NCI-H748 treated with DMSO at 0.1 percent for 48 hours (cell line): ENCODE data around the gene TJP1.
"Not testable (repeated sequence)": the region's sequence is repeated elsewhere in the genome, so short reads cannot be mapped to it uniquely, and the experiment has no call there.

ENCODE experiments used
- DNase-seq: peaks from one replicate; lab custom pipeline; 2025; lab: John Stamatoyannopoulos, UW

The TJP1 gene

DNA sequence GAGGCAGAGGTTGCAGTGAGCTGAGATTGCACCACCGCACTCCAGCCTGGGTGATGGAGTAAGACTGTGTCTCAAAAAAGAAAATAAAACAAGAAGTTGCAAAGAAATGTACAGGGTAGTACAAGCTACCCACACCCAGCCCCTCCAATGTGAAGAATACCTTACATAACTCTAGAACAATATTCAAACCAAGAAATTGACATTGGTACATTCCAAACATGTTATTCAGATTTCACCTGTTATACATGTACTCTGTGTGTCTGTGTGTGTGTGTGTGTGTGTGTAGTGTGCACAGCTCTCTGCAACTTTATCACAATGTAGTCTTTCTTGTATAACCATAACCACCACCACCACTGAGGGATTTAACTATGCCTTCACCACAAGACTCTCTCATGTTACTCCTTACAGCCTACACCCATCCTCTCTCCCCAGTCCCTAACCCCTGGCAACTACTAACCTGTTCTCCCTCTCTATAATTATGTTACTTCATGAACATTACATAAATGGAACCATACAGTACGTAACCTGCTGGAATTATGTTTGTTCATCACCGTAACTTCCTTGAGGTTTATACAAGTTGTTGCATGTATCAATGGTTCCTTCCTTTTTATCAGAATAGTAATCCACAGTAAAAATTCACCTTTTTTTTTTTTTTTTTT, 16.2 kb upstream of the TJP1 start:
- no peak for DNase-seq

DNA sequence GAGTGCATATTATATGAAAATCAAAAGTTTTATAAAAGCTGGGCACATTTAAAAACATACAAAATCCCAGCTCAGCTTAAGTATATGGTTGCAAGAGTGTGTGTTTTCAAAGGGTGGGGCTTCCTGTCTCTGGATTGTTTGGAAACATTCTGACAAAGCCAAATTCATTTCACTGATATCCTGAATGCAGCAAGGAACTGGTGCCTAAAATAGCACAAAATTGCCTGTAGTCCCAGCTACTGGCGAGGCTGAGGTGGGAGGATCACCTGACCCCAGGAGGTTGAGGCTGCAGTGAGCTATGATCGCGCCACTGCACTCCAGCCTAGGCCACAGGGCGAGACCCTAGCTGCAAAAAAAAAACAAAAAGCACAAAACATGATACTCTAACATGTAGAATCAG, 13.0 kb upstream of the TJP1 start:
- no peak for DNase-seq

DNA sequence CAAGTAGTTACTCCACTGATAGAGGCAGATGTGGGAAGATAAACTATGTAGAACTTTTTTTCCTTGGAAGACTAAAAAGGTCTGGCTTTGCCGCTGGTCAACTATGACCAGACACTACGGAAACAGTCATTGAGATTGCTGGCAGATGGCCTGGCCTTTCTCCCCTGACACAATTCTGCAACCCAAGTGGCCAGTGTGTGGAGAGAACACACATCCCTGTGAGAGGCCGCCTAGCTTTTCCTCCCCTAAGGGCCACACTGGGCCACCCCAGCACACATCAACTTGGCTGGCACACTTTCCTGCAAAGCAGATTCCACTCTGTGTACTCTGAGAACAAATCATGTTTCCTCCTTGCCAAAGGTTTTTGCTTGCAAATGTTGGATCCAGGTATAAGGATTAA, 10.4 kb upstream of the TJP1 start:
- DNase-seq: no peak

DNA sequence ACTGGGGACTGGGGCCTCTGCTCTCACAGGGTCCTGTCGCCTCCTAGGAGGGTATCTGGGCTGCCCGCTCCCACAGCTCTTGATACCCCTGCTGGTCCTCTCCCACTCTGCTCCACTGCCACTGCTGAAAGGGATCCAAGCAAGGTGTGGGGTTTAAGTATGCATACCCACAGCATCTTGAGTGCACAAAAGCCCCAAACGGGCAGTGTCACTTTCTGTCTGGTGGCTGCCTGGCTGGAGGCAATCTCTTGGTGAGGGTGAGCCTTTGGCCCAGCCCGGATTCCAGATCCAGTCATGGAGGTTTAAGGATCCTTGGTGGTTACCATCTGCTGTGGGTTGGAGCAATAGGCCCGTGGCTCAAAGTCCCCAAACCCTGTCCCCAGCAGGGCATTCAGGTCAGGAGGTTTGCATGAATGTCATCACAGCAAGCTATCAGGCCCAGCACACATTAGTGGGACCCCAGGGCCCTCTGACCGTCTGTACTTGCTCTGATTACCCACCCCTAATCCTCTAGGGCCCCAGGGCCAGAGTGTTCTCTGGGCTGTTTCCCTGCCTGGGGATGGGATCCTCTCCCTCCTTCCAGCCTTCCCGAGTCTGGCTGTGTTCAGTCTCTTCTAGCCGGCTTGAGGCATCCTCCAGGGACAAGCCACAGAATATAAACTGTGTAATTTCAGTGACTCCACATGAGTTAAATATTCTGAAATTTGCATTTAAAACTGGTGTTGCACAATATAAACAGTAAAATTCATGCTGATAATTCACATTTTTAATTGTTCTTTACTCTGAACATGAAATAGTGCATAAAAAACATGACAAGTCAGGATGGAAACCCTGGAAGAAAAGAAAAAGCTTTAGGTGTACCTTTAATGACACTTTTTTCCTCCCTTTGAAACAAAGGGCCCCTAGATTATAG, 4.9 kb upstream of the TJP1 start:
- DNase-seq: no peak

DNA sequence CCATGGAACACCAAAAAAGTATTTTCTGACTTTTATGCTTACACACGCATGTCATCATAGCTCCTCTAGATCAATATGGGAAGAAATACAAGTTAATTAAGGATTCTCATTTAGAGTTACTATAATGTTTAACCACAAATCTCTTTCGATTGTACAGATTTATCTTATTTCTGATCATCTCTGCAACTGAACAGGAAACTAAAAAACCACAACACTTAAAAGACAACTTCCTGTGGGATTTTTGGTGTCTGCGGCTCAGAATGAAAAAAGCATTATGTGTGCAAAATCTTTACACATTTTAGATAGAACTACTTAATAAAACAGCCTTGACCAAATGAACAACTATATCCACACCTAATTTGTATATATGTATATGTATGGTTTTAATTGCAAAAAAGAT, 3.0 kb upstream of the TJP1 start:
- DNase-seq: no peak

DNA sequence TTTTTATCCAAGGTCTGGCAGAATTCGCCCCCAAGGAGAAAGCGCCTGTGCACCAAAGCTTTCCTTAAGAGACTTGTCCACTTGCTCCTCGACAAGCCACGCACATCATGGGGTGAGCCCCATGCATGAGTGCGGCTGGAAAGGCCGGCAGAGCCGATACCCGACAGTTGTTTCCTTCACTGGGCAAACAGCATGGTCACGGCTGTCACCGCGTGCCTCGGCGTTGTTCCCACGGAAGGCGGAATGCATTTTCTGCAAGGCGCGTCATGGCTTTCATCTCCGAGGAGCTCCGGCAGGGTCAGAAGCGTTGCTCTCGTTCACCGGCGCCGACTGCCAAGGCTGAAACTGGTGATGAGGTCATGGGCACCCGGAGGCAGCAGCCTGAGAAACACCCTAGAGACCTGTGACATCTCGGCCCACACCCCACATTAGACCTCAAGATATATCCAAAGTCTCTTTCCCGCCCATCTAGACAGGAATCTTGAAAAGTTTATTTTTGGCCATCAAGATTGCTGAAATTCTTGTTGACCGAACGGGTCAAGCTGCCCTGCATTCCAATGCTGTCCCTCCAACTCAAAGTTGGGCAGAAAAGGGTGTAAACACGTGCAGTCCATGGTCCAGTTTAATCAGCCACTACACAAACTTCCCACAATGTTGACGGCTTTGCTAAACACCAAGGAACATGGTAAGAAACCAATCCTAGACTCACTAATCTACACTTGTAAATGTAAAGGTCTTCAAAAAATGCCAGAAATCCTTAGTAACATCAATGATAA, 604 bp upstream of the TJP1 start:
- DNase-seq: peak; percentile 28

DNA sequence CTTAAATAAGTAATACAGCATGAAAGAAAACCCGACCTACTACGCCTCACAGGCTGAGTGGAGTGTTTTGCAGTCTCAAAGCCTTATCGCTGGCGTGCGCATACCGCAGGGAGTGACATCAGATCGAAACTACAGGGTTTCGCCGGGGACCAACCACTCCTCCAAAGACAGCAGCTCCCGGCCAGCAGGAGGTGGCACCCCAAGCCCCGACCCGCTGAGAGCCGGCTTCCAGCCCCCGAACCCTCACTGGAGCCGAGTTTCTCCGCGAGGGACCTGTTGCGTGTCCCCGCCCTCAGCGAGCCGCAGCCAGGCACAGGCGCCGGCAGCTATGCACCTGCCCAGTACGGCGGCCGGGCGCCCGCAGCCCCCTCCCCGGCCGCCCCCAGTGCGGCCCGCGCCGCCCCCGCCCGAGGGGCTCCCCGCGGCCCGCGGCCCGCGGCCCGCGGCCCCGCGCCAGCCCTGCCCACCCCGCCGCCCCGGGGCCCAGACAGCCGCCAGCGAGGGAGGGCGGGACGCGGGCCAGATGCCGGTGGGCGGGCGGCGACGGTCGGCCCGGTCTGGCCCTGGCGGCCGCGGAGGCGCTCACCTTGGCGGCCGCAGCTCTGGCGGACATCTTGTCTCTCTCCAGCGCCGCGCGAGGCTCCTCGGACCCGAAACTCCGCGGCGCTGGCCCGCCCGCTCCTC, 710 bp downstream of the TJP1 start:
- DNase-seq: peak; percentile 13

DNA sequence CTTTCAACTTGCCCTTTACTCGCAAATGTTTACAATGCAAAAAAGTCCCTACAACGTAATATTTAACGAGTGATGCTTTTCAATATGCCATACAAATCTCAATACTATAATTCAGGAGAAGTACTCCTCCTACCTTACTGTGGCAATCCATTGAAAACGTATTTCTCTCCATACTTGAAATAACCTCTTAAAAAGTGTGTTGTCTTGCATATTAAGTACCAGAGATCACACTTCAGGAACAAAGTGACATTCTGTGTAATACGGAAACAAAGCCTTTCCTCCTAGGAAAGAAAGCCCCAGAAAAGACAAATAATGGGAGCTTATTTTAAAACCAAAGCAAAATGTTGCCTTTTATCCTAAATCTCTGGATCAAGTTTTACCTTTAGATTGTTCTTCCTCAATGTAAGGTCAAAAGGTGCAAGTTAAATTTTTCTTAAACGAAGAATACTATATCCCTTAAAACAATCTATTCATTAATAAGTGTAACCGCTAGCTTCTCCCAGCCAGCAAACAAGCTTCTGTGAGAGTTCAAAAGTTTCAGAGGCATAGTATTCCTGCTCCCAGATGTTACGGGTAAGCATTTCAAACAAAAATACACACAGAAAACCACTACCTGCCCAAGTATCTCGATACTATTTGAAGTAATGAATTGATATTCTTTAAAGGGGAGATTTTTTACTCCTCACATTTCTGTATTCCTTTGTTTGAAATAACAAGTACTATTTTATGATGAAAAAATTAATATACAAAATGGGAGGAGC, 1.7 kb downstream of the TJP1 start:
- DNase-seq: no peak

DNA sequence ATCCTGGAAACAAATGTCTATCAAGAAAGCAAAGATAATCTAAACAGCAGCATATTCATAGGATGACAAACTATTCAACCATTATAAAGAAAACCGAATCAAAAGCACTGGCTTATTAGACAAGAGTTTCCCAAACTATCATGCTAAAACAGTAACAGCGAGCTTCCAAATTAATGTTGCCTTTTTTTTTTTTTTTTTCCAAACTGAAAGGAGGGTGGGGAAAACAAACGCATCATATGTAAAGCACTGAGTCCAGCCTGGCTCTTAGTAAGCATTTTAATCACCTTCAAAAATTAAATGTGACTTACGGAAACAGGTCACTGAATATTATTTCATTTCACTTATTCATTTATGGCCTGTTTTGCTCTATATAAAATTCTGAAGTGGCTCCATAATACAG, 2.3 kb downstream of the TJP1 start:
- no peak for DNase-seq

DNA sequence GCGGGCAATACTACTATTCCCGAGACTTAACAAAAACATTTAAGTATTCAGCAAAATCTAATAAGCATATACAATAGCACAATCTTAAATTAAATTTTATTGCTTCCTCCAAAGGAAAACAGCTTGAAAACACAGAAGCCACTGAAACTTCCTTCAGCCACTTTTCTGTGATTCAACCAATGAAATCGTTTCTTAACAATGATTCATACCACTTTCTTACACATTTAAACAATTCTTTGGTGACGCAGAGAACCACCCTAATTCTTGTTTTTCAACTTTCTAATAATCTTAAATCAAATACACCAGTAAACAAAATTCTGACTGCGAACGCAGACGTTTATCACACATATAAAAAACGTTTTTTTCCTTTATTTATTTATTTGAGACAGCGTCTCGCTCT, 4.1 kb downstream of the TJP1 start:
- DNase-seq: no peak

DNA sequence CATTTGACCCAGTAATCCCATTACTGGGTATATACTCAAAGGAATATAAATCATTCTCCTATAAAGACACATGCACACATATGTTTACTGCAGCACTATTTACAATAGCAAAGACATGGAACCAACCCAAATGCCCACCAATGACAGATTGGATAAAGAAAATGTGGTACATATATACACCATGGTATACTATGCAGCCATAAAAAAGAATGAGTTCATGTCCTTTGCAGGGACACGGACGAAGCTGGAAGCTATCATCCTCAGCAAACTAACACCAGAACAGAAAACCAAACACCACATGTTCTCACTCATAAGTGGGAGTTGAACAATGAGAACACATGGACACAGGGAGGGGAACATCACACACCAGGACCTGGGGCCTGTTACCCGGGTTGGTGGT, 4.8 kb downstream of the TJP1 start:
- DNase-seq: not testable (repeated sequence)

DNA sequence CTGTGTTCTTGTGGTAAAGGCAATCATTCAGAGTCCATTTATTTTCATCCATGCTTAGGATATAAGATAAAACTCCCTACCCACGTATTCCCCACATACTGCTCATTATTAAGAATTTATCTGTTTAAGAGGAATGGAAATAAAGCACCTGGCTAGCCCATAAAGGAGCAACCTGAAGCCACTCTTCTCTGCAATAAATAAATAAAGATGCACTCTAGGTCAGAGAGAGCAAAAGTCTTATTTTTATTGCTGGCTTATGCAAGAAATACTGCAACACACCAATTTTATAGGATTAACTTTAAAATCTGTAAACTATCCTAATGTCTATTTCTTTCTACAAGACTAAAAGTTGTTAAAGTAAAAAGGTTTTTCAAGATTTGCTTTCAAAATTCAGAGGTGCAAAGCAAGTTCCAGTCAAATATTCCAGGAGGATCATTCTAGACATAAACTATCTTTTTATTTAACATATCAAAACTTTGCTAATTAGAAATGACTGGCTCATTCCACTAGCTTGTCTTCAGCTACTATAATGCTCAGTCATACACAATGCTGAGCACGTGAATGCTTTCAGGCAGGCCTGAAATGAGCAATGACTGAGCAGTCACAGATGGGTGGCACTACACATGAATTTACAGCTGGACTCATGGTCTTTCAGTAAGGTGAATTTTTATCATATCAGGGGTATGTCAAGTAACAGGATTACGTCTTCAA, 7.1 kb downstream of the TJP1 start:
- no peak for DNase-seq

DNA sequence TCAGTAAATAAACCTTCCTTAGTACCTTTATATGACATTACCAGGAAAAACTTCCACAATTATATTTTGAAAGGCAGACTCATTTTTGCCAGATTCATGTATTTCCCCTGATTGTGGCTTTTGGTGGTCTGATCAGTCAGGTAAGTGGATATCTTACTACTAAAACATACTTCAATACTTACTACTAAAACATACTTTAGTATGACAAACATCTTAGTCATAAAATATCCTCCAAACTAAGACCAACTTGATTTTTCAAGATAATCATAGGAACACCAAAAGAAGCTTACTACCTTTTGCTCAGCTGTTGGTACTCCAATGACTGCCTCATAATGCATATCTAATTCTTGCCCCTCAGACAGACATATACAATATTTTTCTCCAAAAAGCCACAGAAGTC, 9.3 kb downstream of the TJP1 start:
- no peak for DNase-seq

DNA sequence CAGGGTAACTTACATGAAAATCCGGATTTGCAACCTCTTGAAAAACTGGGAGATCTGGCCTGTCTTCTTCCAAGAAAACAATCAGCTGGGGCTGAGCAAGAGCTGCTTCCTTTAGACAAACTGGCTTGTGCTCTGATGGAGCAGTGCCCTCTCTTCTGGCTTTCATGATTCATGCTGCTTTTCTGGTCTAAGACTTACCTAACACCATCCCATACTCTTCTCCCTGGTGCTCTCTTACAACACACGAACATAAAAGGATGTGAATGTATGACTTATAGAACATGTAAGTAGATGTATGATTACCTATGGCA, 9.9 kb downstream of the TJP1 start:
- DNase-seq: no peak

DNA sequence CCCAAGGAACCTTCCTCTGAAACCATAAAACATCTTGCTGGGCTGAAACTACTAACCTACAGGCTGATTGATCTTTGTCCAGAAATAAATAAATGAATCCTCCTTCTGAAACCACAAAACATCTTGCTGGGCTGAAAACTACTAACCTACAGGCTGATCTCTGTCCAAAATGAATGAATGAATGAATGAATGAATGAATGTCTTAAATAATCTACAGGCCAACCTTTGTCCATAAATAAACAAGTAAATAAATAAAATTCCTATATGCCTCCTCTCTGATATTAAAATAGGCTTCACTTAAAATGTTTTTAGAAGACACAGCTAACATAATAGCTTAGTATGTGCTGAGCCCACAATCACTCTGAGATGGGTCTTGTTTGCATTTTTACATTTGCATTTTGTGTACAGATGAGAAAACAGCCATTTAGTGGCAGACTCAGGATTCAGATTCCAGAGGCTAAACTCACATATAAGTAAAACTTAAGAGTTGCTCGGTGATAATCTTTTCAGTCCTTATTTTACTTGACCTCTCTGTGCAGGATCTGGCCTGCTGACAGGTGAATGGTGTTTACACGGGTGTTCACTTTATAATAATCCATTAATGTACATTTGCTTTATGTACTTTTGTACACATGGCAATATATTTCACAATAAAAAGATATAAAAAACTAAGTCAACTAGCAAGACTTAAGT, 10.4 kb downstream of the TJP1 start:
- no peak for DNase-seq

DNA sequence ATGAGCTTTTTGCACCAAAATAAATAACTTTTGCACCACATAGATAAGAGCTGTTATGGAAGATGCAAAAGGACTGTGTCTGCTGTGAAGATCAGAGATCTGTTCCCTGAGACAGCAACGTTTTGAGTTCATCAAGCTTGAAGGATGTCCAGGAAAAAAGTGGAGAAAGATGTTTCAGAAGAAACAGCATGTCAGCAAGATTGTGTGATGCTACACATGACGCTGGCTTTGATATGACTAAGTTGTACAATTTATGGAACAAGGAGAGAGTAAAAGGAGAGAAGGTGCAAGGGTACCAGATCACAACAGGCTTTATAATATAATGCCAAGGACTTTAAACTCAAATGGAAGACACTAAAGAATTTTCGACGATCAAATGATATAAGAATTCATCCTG, 16.6 kb downstream of the TJP1 start:
- DNase-seq: no peak

DNA sequence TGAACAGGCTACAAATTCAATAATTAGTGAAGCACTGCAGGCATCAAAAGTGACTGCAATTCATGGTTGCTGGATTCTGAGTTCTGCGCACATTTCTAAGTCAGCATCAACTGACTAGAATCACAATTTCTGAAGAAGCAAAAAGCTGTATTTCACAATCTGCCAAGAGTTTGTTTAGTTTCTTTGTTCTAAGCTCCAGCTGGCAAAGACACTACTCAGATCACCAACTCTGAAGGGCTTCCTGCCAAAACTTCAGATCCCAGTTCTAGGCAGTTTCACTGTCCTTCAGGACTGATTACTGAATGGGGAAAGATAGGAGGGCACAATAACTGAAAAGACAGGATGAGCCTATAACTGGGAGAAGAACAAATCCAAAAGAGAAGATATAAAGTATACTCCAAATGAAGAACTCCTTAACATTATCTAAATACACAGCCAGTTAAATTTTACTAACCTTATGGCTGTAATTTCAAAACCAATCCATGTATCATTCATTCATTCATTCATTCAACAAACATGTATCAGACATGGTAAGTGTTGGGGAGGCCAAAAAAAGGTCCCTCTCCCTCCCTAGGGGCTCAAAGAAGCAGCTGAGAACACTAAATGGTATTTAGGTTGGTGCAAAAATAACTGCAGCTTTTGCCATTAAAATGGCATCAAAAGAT, 17.1 kb downstream of the TJP1 start:
- no peak for DNase-seq

DNA sequence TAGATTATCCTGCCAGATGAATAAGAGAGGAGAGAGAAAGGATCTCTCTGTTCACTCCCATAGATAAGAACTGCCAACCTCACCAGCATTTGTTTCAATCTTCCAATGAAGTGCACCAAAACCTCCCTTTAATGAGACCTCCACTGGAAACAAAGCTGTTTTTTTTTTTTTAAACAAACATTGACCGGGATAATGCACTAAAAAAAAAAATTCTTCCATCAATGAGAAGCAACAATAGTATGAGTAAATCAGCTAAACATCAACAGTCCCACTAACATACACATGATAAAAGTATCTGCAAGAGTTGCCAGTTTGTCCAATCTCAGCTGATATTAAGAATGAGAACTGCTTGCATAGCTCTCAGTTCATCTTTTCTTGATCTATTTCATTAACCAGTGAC, 19.9 kb downstream of the TJP1 start:
- no peak for DNase-seq

DNA sequence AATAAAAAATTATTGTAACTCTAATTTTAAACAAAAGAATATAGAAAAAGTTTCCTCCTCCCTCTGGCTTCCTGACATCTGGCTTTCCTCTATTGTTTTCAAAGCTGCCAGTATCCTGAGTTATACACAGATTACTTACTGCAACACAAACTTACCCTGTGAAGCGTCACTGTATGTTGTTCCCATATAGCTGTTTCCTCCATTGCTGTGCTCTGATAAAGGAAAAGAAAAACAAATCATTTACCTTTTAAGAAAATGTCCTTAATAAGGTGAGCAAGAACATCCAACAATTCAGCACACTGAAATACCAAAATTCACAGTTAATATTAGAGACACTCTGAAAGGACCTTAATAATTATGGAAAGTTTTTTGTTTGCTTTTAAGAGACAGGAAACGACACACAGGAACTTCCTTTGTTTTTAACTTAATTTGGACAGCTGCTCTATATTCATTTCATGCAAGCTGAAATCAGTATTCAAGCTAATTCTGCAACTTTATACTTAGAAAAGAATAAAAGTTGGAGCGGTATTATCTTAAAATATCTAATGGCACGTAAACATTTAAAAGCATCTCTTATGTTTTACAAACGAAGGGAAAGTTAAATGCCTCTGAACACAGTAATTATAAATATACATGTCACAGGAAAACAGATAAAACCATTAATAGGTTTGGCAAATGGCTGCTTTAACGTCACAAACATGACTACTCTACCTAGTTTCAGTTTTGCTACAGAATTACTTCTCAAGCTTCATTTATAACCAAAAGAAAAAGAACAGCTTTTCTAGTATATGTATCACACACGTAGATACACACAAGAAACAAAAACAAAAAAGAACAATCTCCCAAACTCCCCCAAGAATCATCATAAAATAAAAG, 21.5 kb downstream of the TJP1 start:
- no peak for DNase-seq
